GM13977 (cell line): ENCODE results near the gene CMIP.

ENCODE experiments used
- DNase-seq: peaks from one replicate; pipeline ENCODE4 v3.0.0; 2012; ENCODE audit warnings: low spot score
- in situ Hi-C: fragments of 300-500 bp; cut with MboI; formaldehyde crosslinking; loops from one replicate; pipeline ENCODE4 v1.12.0; 2022; ENCODE audit warnings: low sequenced_read_pairs, low pct_unique_long_range_greater_than_20kb, mixed read lengths, inconsistent platforms; ENCODE audit not compliant: unreplicated experiment
- TF ChIP-seq, protein P1 (sequence below): IDR thresholded peaks from 2 replicates; pipeline ENCODE4 v1.5.1; 2012; ENCODE audit warnings: mild to moderate bottlenecking, control low read depth; ENCODE audit not compliant: insufficient read depth; ENCODE audit errors: extremely low read depth, missing control alignments

The CMIP gene

DNA sequence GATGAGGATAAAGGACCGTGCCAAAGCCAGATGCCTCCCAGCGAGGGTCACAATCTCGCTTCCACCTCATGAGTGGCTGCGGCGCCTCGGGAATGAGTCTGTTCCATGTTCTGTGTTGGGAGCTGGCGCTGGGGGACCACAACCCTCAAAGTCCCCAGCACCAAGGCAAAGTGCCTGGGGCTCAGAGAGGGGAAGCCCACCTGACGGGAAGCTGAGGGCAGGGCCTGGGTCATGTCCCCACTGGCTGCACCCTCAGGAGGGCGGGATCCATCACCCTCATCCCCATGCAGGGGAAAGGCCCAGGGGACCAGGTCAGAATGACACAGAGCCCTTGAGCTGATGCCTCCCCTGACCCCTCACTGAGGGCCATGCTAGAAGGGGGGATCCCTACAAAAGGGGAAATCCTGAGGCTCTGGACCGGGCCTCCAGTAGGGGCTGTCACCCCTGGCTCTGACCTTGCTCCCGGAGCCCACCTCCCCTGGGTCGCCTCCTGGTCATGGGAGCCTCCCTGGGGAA lies 183.2 kb downstream of the CMIP start:
- in situ Hi-C loops: no loop called here
- no peak for DNase-seq
- TF ChIP-seq, protein P1, sequence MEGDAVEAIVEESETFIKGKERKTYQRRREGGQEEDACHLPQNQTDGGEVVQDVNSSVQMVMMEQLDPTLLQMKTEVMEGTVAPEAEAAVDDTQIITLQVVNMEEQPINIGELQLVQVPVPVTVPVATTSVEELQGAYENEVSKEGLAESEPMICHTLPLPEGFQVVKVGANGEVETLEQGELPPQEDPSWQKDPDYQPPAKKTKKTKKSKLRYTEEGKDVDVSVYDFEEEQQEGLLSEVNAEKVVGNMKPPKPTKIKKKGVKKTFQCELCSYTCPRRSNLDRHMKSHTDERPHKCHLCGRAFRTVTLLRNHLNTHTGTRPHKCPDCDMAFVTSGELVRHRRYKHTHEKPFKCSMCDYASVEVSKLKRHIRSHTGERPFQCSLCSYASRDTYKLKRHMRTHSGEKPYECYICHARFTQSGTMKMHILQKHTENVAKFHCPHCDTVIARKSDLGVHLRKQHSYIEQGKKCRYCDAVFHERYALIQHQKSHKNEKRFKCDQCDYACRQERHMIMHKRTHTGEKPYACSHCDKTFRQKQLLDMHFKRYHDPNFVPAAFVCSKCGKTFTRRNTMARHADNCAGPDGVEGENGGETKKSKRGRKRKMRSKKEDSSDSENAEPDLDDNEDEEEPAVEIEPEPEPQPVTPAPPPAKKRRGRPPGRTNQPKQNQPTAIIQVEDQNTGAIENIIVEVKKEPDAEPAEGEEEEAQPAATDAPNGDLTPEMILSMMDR: no peak

GRCh38 chr16:81629034-81629802 lies 184.6 kb downstream of the CMIP start:
- TF ChIP-seq, protein P1: no peak
- in situ Hi-C loops: no loop called here
- DNase-seq: no peak

DNA sequence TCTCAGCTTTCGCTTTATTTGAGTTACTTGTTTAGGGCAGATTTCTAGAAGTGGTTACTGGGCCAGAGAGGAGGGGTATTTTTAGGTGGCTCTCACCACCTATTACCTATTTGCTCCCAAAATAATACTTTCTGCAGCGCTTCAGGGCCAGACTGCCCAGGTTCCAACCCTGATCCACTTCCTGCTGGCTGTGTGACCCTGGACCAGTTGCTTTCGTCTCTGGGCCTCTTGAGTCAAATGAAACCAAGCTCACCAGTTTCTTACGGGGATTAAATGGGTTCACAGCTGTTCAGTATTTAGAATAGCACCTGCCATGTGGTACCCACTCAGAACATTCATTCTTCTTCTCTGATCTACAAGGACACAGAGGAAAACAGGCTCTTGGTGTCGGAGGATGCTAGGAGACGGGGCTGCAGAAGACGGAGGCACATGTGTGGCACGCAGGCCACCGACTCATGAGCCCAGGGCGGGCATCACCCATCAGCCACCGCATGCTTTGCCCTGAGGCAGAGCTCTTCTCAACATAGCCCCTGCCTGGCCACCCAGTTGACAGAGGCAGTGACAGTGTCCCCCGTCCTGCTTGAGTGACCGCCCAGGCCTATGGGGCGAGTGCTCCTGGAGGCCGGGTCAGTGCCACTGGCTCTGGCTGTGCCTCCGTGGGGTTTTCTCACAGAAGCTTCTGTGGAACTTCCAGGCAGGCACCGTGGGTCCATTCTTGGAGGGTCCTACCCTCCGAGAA lies 185.5 kb downstream of the CMIP start:
- DNase-seq: no peak
- in situ Hi-C loops: loop anchor here (10.0 kb wide), 1 partner anchor 95 kb away; no protein-coding TSS in a partner anchor
- TF ChIP-seq, protein P1: no peak

- DNase-seq: no peak
- in situ Hi-C loops: loop anchor here (10.0 kb wide), 1 partner anchor 94 kb away; no protein-coding TSS in a partner anchor
- TF ChIP-seq, protein P1: no peak
These were observed 186.0 kb downstream of the CMIP start for GRCh38 chr16:81630635-81631031.

DNA sequence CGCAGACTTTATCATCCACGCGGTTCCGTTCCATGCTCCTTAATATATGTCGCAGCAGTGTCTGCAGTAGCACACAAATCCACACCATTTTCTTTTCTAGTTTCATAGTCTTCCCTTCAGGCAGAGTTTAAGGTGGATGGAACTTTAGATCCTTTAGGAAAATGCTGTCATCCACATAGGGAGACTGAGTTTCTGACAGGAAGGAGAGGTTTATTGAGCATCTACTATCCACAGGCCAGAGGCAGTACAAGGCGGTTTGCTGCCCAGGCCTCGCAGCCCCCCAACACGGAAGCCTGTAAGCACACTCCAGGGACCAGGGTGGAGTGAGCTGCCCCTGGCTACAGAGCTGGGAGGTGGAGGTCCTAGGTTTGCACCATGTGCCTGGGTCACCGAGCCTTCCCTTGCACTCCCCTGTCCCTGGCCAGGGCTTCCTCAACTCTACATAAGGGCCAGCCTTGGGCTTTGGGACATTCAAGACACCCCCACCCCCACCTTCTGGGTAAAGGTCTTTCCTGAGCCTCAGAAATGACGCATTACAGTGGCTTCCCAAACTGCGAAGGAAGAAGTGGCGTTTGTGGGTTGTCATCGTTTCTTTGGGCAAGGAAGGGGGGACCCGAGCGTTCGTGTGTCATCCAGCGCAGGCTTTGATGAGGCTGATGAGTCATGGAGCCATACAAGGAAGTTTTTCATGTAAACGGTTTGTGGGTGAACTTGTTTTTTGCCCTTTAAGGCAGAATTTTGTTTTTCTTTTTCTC lies 188.0 kb downstream of the CMIP start:
- DNase-seq: no peak
- TF ChIP-seq, protein P1: no peak
- in situ Hi-C loops: loop anchor here (10.0 kb wide), 1 partner anchor 92 kb away; no protein-coding TSS in a partner anchor

DNA sequence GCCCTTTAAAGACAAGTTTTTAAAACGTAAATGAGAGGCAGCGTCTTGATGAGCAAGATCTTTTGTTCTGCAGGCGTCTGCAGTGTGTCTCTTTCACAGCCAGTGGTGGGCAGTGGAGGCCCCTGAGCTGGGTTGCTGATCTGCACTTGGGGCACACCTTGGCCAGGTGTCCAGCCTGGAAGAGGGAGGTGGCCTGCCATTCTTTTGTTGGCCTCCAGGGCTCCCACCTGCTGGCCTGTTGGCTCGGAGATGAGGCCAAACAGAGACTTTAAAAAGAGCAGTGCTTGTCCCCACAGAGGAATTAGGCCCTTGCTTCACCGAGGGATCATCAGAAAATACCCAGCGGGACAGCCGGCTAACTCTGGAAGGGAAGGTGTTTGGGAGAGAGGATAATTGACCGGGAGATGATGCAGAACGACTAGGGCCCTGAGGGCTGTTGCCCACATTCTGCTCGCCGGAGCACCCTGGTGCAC lies 188.6 kb downstream of the CMIP start:
- in situ Hi-C loops: loop anchor here (10.0 kb wide), 1 partner anchor 92 kb away; no protein-coding TSS in a partner anchor
- TF ChIP-seq, protein P1: no peak
- no peak for DNase-seq
